Stimulated activated CD8-positive, alpha-beta memory T cell treated with anti-CD3 and anti-CD28 coated beads, Interleukin-2, amount 100 ng/mL, for 48 hours (primary cell): Measurements from ENCODE around the gene ZNF846.
"Not testable (repeated sequence)": the region's sequence is repeated elsewhere in the genome, so short reads cannot be mapped to it uniquely, and the experiment has no call there.

Experiments used
- DNase-seq, 2 donors: peaks; one replicate each; pipeline ENCODE4 v3.0.0-alpha.2; 2020; ENCODE audit warnings: low read depth in 2 of 2

ZNF846 gene

GRCh38 chr19:9784163-9784496, 15.6 kb upstream of the ZNF846 start:
- DNase-seq = not testable (repeated sequence)

GRCh38 chr19:9782338-9782737, 13.8 kb upstream of the ZNF846 start:
- DNase-seq = no peak

GRCh38 chr19:9757544-9758501, 10.7 kb downstream of the ZNF846 start:
- DNase-seq = no peak

GRCh38 chr19:9752701-9753443, 15.7 kb downstream of the ZNF846 start:
- DNase-seq = no peak

GRCh38 chr19:9751446-9751845, 17.1 kb downstream of the ZNF846 start:
- no peak for DNase-seq

GRCh38 chr19:9741476-9742171, 26.9 kb downstream of the ZNF846 start:
- DNase-seq = no peak

- DNase-seq = no peak
Measured at GRCh38 chr19:9735986-9736385, 32.6 kb downstream of the ZNF846 start.

GRCh38 chr19:9730056-9730455, 38.5 kb downstream of the ZNF846 start:
- not testable (repeated sequence) for DNase-seq

- no peak for DNase-seq
Measured at GRCh38 chr19:9729162-9729561, 39.4 kb downstream of the ZNF846 start.

- DNase-seq = no peak
Measured at GRCh38 chr19:9727644-9728043, 40.9 kb downstream of the ZNF846 start.

GRCh38 chr19:9725508-9726201, 42.9 kb downstream of the ZNF846 start:
- not testable (repeated sequence) for DNase-seq

- DNase-seq = no peak
Measured at GRCh38 chr19:9724157-9724556, 44.4 kb downstream of the ZNF846 start.

- DNase-seq = no peak
Measured at GRCh38 chr19:9721861-9722260, 46.7 kb downstream of the ZNF846 start.

- no peak for DNase-seq
Measured at GRCh38 chr19:9720541-9720940, 48.0 kb downstream of the ZNF846 start.

- no peak for DNase-seq
Measured at GRCh38 chr19:9711815-9712214, 56.7 kb downstream of the ZNF846 start.

GRCh38 chr19:9709305-9709704, 59.2 kb downstream of the ZNF846 start:
- DNase-seq = no peak

- DNase-seq = no peak
Measured at GRCh38 chr19:9705836-9706235, 62.7 kb downstream of the ZNF846 start.

- DNase-seq = no peak
Measured at GRCh38 chr19:9702186-9702585, 66.4 kb downstream of the ZNF846 start.
